ENCODE data around the gene PRLHR.

- TF ChIP-seq, protein P1, sequence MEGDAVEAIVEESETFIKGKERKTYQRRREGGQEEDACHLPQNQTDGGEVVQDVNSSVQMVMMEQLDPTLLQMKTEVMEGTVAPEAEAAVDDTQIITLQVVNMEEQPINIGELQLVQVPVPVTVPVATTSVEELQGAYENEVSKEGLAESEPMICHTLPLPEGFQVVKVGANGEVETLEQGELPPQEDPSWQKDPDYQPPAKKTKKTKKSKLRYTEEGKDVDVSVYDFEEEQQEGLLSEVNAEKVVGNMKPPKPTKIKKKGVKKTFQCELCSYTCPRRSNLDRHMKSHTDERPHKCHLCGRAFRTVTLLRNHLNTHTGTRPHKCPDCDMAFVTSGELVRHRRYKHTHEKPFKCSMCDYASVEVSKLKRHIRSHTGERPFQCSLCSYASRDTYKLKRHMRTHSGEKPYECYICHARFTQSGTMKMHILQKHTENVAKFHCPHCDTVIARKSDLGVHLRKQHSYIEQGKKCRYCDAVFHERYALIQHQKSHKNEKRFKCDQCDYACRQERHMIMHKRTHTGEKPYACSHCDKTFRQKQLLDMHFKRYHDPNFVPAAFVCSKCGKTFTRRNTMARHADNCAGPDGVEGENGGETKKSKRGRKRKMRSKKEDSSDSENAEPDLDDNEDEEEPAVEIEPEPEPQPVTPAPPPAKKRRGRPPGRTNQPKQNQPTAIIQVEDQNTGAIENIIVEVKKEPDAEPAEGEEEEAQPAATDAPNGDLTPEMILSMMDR (IDR thresholded peaks at IDR 0.05), result peak; percentile 54
- TF ChIP-seq ZFX (IDR thresholded peaks at IDR 0.05; ENCODE audit: borderline replicate concordance), result no peak
Measured at GRCh38 chr10:118594392-118595063, 920 bp downstream of the PRLHR start.

Measured in 22Rv1 (cell line).